ENCODE measurements around the gene C1orf50.
A peak's percentile ranks its signal among the peaks of the same experiment; 100 is the strongest.

- TF ChIP-seq, protein P1, sequence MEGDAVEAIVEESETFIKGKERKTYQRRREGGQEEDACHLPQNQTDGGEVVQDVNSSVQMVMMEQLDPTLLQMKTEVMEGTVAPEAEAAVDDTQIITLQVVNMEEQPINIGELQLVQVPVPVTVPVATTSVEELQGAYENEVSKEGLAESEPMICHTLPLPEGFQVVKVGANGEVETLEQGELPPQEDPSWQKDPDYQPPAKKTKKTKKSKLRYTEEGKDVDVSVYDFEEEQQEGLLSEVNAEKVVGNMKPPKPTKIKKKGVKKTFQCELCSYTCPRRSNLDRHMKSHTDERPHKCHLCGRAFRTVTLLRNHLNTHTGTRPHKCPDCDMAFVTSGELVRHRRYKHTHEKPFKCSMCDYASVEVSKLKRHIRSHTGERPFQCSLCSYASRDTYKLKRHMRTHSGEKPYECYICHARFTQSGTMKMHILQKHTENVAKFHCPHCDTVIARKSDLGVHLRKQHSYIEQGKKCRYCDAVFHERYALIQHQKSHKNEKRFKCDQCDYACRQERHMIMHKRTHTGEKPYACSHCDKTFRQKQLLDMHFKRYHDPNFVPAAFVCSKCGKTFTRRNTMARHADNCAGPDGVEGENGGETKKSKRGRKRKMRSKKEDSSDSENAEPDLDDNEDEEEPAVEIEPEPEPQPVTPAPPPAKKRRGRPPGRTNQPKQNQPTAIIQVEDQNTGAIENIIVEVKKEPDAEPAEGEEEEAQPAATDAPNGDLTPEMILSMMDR (IDR thresholded peaks at IDR 0.05; ENCODE audit: extremely low read depth in 1 of 2, insufficient read depth in 1 of 2, low read depth in 1 of 2, low read length in 2 of 2): peak; percentile 8 to 34
- TF ChIP-seq POLR2A (IDR thresholded peaks at IDR 0.05; ENCODE audit: low read depth, low read length) (no peak), EZH2 (IDR thresholded peaks at IDR 0.05; ENCODE audit: borderline replicate concordance, low read depth, low read length, severe bottlenecking) (no peak), POLR2AphosphoS5 (IDR thresholded peaks at IDR 0.05; ENCODE audit: insufficient read depth, low read depth, low read length) (no peak), JUN (IDR thresholded peaks at IDR 0.05; ENCODE audit: borderline replicate concordance, insufficient read depth, insufficient read length, low read depth) (no peak), MYC (IDR thresholded peaks at IDR 0.05; ENCODE audit: low read depth, low read length) (no peak), MAX (IDR thresholded peaks at IDR 0.05; ENCODE audit: insufficient read depth, insufficient read length) (no peak), FOS (IDR thresholded peaks at IDR 0.05; ENCODE audit: borderline replicate concordance, insufficient read depth, low read length) (no peak)
Measured at GRCh38 chr1:42736152-42736551, 30.9 kb upstream of the C1orf50 start.

Data from endothelial cell of umbilical vein (primary cell).